MM.1S (cell line): ENCODE measurements around the gene SLC44A1.
A peak's percentile ranks its signal among the peaks of the same experiment; 100 is the strongest.

Experiments used
- DNase-seq: peaks from one replicate; pipeline ENCODE4 v3.0.0-alpha.2; 2015
- H2AFZ ChIP-seq: fragments of 300-600 bp; sonication (generic); 2 replicates; pipeline ENCODE4 v1.6.0; 2016; ENCODE audit warnings: antibody characterized with exemption, low read length
- H3F3A ChIP-seq: fragments of 300-600 bp; sonication (generic); 2 replicates; pipeline ENCODE4 v1.6.1; 2016; ENCODE audit warnings: mild to moderate bottlenecking, antibody characterized with exemption, low read length, moderate library complexity, mixed read lengths; ENCODE audit not compliant: insufficient read depth
- H3K27ac ChIP-seq: fragments of 300-600 bp; sonication (generic); 2 replicates; pipeline ENCODE4 v1.5.1; 2016; ENCODE audit warnings: mild to moderate bottlenecking, low read length
- H3K27me3 ChIP-seq: fragments of 300-600 bp; sonication (generic); replicated peaks from 2 replicates; pipeline ENCODE4 v1.6.0; 2016; ENCODE audit warnings: low read length; ENCODE audit not compliant: insufficient read depth
- H3K36me3 ChIP-seq: fragments of 300-600 bp; sonication (generic); replicated peaks from 2 replicates; pipeline ENCODE4 v1.6.1; 2016; ENCODE audit warnings: mild to moderate bottlenecking, low read length, mixed read lengths; ENCODE audit not compliant: insufficient read depth
- H3K4me1 ChIP-seq: fragments of 300-600 bp; sonication (generic); 2 replicates; pipeline ENCODE4 v1.6.1; 2016; ENCODE audit warnings: low read length, mixed read lengths
- H3K4me2 ChIP-seq: fragments of 300-600 bp; sonication (generic); 2 replicates; pipeline ENCODE4 v1.6.0; 2016; ENCODE audit warnings: low read depth, low read length
- H3K4me3 ChIP-seq: fragments of 300-600 bp; sonication (generic); 2 replicates; pipeline ENCODE4 v1.5.1; 2016; ENCODE audit warnings: low read length, mixed read lengths
- H3K79me2 ChIP-seq: fragments of 300-600 bp; sonication (generic); 2 replicates; pipeline ENCODE4 v1.6.1; 2016; ENCODE audit warnings: mixed run types, low read length, mixed read lengths
- H3K9ac ChIP-seq: fragments of 300-600 bp; sonication (generic); 2 replicates; pipeline ENCODE4 v1.6.1; 2016; ENCODE audit warnings: low read length, mixed read lengths
- H3K9me2 ChIP-seq: fragments of 300-600 bp; sonication (generic); replicated peaks from 2 replicates; pipeline ENCODE4 v1.6.1; 2016; ENCODE audit warnings: mild to moderate bottlenecking, low read length, mixed read lengths; ENCODE audit not compliant: insufficient read depth
- H3K9me3 ChIP-seq: fragments of 300-600 bp; sonication (generic); replicated peaks from 2 replicates; pipeline ENCODE4 v1.6.1; 2016; ENCODE audit warnings: mild to moderate bottlenecking, low read length, mixed read lengths; ENCODE audit not compliant: insufficient read depth
- H4K20me1 ChIP-seq: fragments of 300-600 bp; sonication (generic); 2 replicates; pipeline ENCODE4 v1.6.1; 2016; ENCODE audit warnings: mild to moderate bottlenecking, low read length, moderate library complexity, mixed read lengths; ENCODE audit not compliant: insufficient read depth
- CTCF ChIP-seq: fragments of 300-600 bp; sonication (generic); IDR thresholded peaks from 2 replicates; pipeline ENCODE4 v1.5.1; 2016; ENCODE audit warnings: antibody characterized with exemption, low read length, mixed read lengths
- EZH2 ChIP-seq: fragments of 300-600 bp; sonication (generic); optimal IDR thresholded peaks from 2 replicates; pipeline ENCODE3; 2017; ENCODE audit warnings: low read depth, mild to moderate bottlenecking, antibody characterized with exemption, low read length, mixed read lengths
- EZH2phosphoT487 ChIP-seq: fragments of 300-600 bp; sonication (generic); IDR thresholded peaks from 2 replicates; pipeline ENCODE4 v1.6.1; 2018; ENCODE audit warnings: antibody characterized with exemption, low read length

SLC44A1 gene

GRCh38 chr9:105242557-105242956 lies 1.9 kb upstream of the SLC44A1 start:
- Histone ChIP-seq H2AFZ (0 out of 2 replicates have a peak overlapping the region, but pooled peaks have one; percentile 10), H3K4me1 (peaks cover 24% of the 10 kb centered on the region), H3K9ac (peak overlapping the region; percentile 38; the same call in 1 of the 2 replicates), H3F3A (peaks cover 43% of the 10 kb centered on the region), H3K9me3 (no peaks in the 10 kb centered on the region), H3K79me2 (peaks cover 27% of the 10 kb centered on the region), H3K4me2 (peak overlapping the region; percentile 94), H3K4me3 (peak overlapping the region; percentile 59), H3K27ac (peak overlapping the region; percentile 71; the same call in 1 of the 2 replicates), H3K27me3 (no peaks in the 10 kb centered on the region), H4K20me1 (no peaks in the 10 kb centered on the region), H3K9me2 (no peaks in the 10 kb centered on the region), H3K36me3 (no peaks in the 10 kb centered on the region)
- DNase-seq = no peak
- TF ChIP-seq EZH2phosphoT487 (no peak), CTCF (no peak), EZH2 (no peak)

- Histone ChIP-seq H3K36me3 (no peaks in the 10 kb centered on the region), H3K9me3 (no peaks in the 10 kb centered on the region), H3K9ac (peak overlapping the region; percentile 67), H3K79me2 (peaks cover 33% of the 10 kb centered on the region), H3K27ac (peak overlapping the region; percentile 71; the same call in 1 of the 2 replicates), H3K9me2 (no peaks in the 10 kb centered on the region), H3F3A (peaks cover 43% of the 10 kb centered on the region), H3K27me3 (no peaks in the 10 kb centered on the region), H2AFZ (0 out of 2 replicates have a peak overlapping the region, but pooled peaks have one; percentile 10), H3K4me2 (peak overlapping the region; percentile 94), H3K4me3 (peak overlapping the region; percentile 59), H4K20me1 (no peaks in the 10 kb centered on the region), H3K4me1 (peaks cover 30% of the 10 kb centered on the region)
- peak; percentile 63 for DNase-seq
- no peak for TF ChIP-seq EZH2
- TF ChIP-seq EZH2phosphoT487 = no peak
Measured at GRCh38 chr9:105243015-105243686, 1.3 kb upstream of the SLC44A1 start.

GRCh38 chr9:105244734-105245028 lies 230 bp downstream of the SLC44A1 start:
- TF ChIP-seq EZH2phosphoT487 (no peak), EZH2 (no peak), CTCF (no peak)
- H3K4me3 ChIP-seq = peak overlapping the region; percentile 92
- H3K27ac ChIP-seq = peak overlapping the region; percentile 98
- H3F3A ChIP-seq = peaks cover 43% of the 10 kb centered on the region
- H3K4me1 ChIP-seq = peaks cover 41% of the 10 kb centered on the region
- no peaks in the 10 kb centered on the region for H3K9me2 ChIP-seq
- DNase-seq = no peak
- no peak overlapping the region for H2AFZ ChIP-seq
- peak overlapping the region; percentile 99 for H3K9ac ChIP-seq
- H3K9me3 ChIP-seq = no peaks in the 10 kb centered on the region
- peak overlapping the region; percentile 77 for H3K4me2 ChIP-seq
- H3K27me3 ChIP-seq = no peaks in the 10 kb centered on the region
- peaks cover 48% of the 10 kb centered on the region for H3K79me2 ChIP-seq
- H4K20me1 ChIP-seq = no peaks in the 10 kb centered on the region
- no peaks in the 10 kb centered on the region for H3K36me3 ChIP-seq
